ENCODE data around the gene EVA1C.

DNA sequence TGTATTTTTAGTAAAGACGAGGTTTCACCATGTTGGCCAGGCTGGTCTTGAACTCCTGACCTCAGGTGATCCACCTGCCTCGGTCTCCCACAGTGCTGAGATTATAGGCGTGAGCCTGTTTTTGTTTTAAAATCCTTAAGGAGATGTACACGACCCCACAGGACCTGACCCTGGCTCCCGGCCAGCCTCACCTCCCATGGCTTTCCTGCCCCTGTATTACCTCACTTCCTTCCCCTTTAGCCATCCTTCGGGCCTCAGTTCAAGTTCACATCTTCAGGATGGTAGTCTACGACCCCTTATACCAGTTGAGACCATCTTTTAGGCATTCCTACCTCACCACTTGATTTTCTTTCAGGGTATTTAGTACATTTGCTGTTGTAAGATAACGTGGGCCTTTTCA lies 136.5 kb downstream of the EVA1C start:
- no peak for TF ChIP-seq POLR2A (IDR thresholded peaks at IDR 0.05)
- TF ChIP-seq, protein P1, sequence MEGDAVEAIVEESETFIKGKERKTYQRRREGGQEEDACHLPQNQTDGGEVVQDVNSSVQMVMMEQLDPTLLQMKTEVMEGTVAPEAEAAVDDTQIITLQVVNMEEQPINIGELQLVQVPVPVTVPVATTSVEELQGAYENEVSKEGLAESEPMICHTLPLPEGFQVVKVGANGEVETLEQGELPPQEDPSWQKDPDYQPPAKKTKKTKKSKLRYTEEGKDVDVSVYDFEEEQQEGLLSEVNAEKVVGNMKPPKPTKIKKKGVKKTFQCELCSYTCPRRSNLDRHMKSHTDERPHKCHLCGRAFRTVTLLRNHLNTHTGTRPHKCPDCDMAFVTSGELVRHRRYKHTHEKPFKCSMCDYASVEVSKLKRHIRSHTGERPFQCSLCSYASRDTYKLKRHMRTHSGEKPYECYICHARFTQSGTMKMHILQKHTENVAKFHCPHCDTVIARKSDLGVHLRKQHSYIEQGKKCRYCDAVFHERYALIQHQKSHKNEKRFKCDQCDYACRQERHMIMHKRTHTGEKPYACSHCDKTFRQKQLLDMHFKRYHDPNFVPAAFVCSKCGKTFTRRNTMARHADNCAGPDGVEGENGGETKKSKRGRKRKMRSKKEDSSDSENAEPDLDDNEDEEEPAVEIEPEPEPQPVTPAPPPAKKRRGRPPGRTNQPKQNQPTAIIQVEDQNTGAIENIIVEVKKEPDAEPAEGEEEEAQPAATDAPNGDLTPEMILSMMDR (IDR thresholded peaks at IDR 0.05) = no peak
